ENCODE results near the gene TTC33.

GRCh38 chr5:40600383-40600782 is 155.4 kb downstream of the TTC33 start:
- TF ChIP-seq, protein P1, sequence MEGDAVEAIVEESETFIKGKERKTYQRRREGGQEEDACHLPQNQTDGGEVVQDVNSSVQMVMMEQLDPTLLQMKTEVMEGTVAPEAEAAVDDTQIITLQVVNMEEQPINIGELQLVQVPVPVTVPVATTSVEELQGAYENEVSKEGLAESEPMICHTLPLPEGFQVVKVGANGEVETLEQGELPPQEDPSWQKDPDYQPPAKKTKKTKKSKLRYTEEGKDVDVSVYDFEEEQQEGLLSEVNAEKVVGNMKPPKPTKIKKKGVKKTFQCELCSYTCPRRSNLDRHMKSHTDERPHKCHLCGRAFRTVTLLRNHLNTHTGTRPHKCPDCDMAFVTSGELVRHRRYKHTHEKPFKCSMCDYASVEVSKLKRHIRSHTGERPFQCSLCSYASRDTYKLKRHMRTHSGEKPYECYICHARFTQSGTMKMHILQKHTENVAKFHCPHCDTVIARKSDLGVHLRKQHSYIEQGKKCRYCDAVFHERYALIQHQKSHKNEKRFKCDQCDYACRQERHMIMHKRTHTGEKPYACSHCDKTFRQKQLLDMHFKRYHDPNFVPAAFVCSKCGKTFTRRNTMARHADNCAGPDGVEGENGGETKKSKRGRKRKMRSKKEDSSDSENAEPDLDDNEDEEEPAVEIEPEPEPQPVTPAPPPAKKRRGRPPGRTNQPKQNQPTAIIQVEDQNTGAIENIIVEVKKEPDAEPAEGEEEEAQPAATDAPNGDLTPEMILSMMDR (conservative IDR thresholded peaks at IDR 0.05), result no peak
- TF ChIP-seq EZH2 (IDR thresholded peaks at IDR 0.05; ENCODE audit: low read depth), result no peak
